AG04449 (cell line): ENCODE measurements around the gene HYDIN.

Source experiments
- CTCF ChIA-PET: fragments of 350-600 bp; formaldehyde crosslinking; extraction: SDS; loops from one replicate; lab custom pipeline; 2021; ENCODE audit warnings: antibody characterized with exemption; lab: Yijun Ruan, JAX
- POLR2A ChIA-PET: fragments of 400-600, 350-600 bp; formaldehyde crosslinking; extraction: SDS; loops from one replicate; lab custom pipeline; 2020; ENCODE audit warnings: antibody characterized with exemption, inconsistent platforms; lab: Yijun Ruan, JAX
- DNase-seq: peaks from one replicate; pipeline ENCODE4 v3.0.0-alpha.2; 2010; ENCODE audit warnings: low read depth, low spot score
- H3K4me3 ChIP-seq: 2 replicates; pipeline ENCODE4 v1.5.1; 2011; ENCODE audit warnings: low read depth, mild to moderate bottlenecking, control low read depth, low read length
- CTCF ChIP-seq: IDR thresholded peaks from one replicate; pipeline ENCODE4 v1.5.1; 2011; ENCODE audit warnings: mild to moderate bottlenecking, moderate library complexity, low read length, control low read depth, inconsistent platforms; ENCODE audit not compliant: insufficient read depth; ENCODE audit errors: missing control alignments

Gene HYDIN

GRCh38 chr16:70784692-70785555 is 445.6 kb downstream of the HYDIN start:
- no peak overlapping the region for H3K4me3 ChIP-seq
- CTCF ChIA-PET, result interaction anchor here (1.7 to 1.9 kb wide), 2 partner anchors 14 to 24 kb away, joined by 3 to 10 read pairs; no protein-coding TSS in a partner anchor
- POLR2A ChIA-PET, result no interaction called here
- TF ChIP-seq CTCF, result no peak
- no peak for DNase-seq

- ChIA-PET POLR2A (no interaction called here), CTCF (no interaction called here)
- TF ChIP-seq CTCF, result no peak
- no peak overlapping the region for H3K4me3 ChIP-seq
- no peak for DNase-seq
Observed at GRCh38 chr16:70782237-70782636, 448.3 kb downstream of the HYDIN start.

- ChIA-PET CTCF (no interaction called here), POLR2A (no interaction called here)
- no peak overlapping the region for H3K4me3 ChIP-seq
- no peak for TF ChIP-seq CTCF
- no peak for DNase-seq
Observed at GRCh38 chr16:70781800-70782199, 448.7 kb downstream of the HYDIN start.

GRCh38 chr16:70780546-70780945 is 450.0 kb downstream of the HYDIN start:
- no peak for TF ChIP-seq CTCF
- CTCF ChIA-PET, result interaction anchor here (1.7 to 5.5 kb wide), 2 partner anchors 12 to 19 kb away, joined by 3 to 44 read pairs; no protein-coding TSS in a partner anchor
- H3K4me3 ChIP-seq, result no peak overlapping the region
- DNase-seq, result no peak
- POLR2A ChIA-PET, result no interaction called here

- POLR2A ChIA-PET, result interaction anchor here (0.6 to 1.6 kb wide), 3 partner anchors 9 to 93 kb away, joined by 3 to 4 read pairs (median 3); partner anchors contain the start of gene MTSS2
- CTCF ChIA-PET, result interaction anchor here (0.6 to 5.5 kb wide), 8 partner anchors 9 to 578 kb away, joined by 3 to 44 read pairs (median 4); partner anchors contain the start of gene CALB2
- no peak for DNase-seq
Observed at GRCh38 chr16:70779361-70779760, 451.2 kb downstream of the HYDIN start.

More at GRCh38 chr16:70779361-70779760, 451.2 kb downstream of the HYDIN start:
- no peak overlapping the region for H3K4me3 ChIP-seq
- TF ChIP-seq CTCF, result no peak
